ENCODE measurements around the gene RELN. TPM values are rescaled to one million over a fixed set of nuclear protein-coding genes. Genes with fewer than 3 reads are reported as not detected.

Gene RELN
- total RNA-seq, 5 donors from 2014 or later (not counting 1 experiment from before 2014, with no cell fraction given) = 0.20 to 0.50 (median 0.41) TPM; not detected in 2

GRCh38 chr7:104011829-104012228, 22.4 kb upstream of the RELN start:
- no peak overlapping the region for H3K27ac ChIP-seq (ENCODE audit: low read length)
- H3K4me1 ChIP-seq (ENCODE audit: control insufficient read depth in 1 of 2, extremely low read depth in 1 of 2, insufficient read depth in 2 of 2, low read length in 2 of 2) = no peaks in the 10 kb centered on the region
- ATAC-seq (replicated peaks in 1 of 4) (no peak), DNase-seq (no peak)
- peaks cover 0 to 3% of the 10 kb centered on the region in 2 experiments for H3K27me3 ChIP-seq (replicated peaks in 1 of 2; ENCODE audit: control insufficient read depth in 2 of 2, extremely low read depth in 1 of 2, insufficient read depth in 2 of 2, low read length in 1 of 2)
- Mint-ChIP-seq H3K27me3 (peaks cover 11 to 16% of the 10 kb centered on the region in 2 donors), H3K4me3 (no peak overlapping the region), H3K36me3 (no peaks in the 10 kb centered on the region), H3K27ac (no peak overlapping the region), H3K4me1 (no peaks in the 10 kb centered on the region), H3K9me3 (no peaks in the 10 kb centered on the region)
- ChIA-PET POLR2A (no interaction called here), CTCF (no interaction called here)
- H3K36me3 ChIP-seq (ENCODE audit: control insufficient read depth in 2 of 2, extremely low read depth in 1 of 2, insufficient read depth in 1 of 2, low read length in 1 of 2) = no peaks in the 10 kb centered on the region
- no peak overlapping the region for H3K4me3 ChIP-seq (ENCODE audit: control insufficient read depth in 1 of 2, extremely low read depth in 1 of 2, low read length in 1 of 2)
- WGBS (ENCODE audit: insufficient coverage) = 83% methylated on average over 1 of the region's 2 CpGs
- no peaks in the 10 kb centered on the region for H3K9me3 ChIP-seq

- Mint-ChIP-seq H3K9me3 (no peaks in the 10 kb centered on the region), H3K4me1 (no peaks in the 10 kb centered on the region), H3K27me3 (peaks cover 10 to 16% of the 10 kb centered on the region in 2 donors), H3K4me3 (no peak overlapping the region), H3K27ac (no peak overlapping the region), H3K36me3 (no peaks in the 10 kb centered on the region)
- H3K4me3 ChIP-seq (ENCODE audit: control insufficient read depth in 1 of 2, extremely low read depth in 1 of 2, low read length in 1 of 2) = no peak overlapping the region
- ChIA-PET CTCF (no interaction called here), POLR2A (no interaction called here)
- no peak overlapping the region for H3K27ac ChIP-seq (ENCODE audit: low read length)
- no peaks in the 10 kb centered on the region for H3K36me3 ChIP-seq (ENCODE audit: control insufficient read depth in 2 of 2, extremely low read depth in 1 of 2, insufficient read depth in 1 of 2, low read length in 1 of 2)
- H3K9me3 ChIP-seq = no peaks in the 10 kb centered on the region
- DNase-seq (no peak), ATAC-seq (replicated peaks in 1 of 4) (no peak)
- WGBS (ENCODE audit: insufficient coverage) = no CpG with 5 or more reads among the region's 5 CpGs
- H3K27me3 ChIP-seq (replicated peaks in 1 of 2; ENCODE audit: control insufficient read depth in 2 of 2, extremely low read depth in 1 of 2, insufficient read depth in 2 of 2, low read length in 1 of 2) = peaks cover 0 to 3% of the 10 kb centered on the region in 2 experiments
- no peaks in the 10 kb centered on the region for H3K4me1 ChIP-seq (ENCODE audit: control insufficient read depth in 1 of 2, extremely low read depth in 1 of 2, insufficient read depth in 2 of 2, low read length in 2 of 2)
These were observed 20.8 kb upstream of the RELN start for GRCh38 chr7:104010052-104010909.

- H3K9me3 Mint-ChIP-seq = no peaks in the 10 kb centered on the region
- ChIA-PET CTCF (no interaction called here), POLR2A (no interaction called here)
- Histone ChIP-seq H3K4me1 (ENCODE audit: control insufficient read depth in 1 of 2, extremely low read depth in 1 of 2, insufficient read depth in 2 of 2, low read length in 2 of 2) (no peaks in the 10 kb centered on the region), H3K27ac (ENCODE audit: low read length) (no peak overlapping the region), H3K27me3 (replicated peaks in 1 of 2; ENCODE audit: control insufficient read depth in 2 of 2, extremely low read depth in 1 of 2, insufficient read depth in 2 of 2, low read length in 1 of 2) (peaks cover 0 to 3% of the 10 kb centered on the region in 2 experiments), H3K9me3 (no peaks in the 10 kb centered on the region), H3K36me3 (ENCODE audit: control insufficient read depth in 2 of 2, extremely low read depth in 1 of 2, insufficient read depth in 1 of 2, low read length in 1 of 2) (no peaks in the 10 kb centered on the region), H3K4me3 (ENCODE audit: control insufficient read depth in 1 of 2, extremely low read depth in 1 of 2, low read length in 1 of 2) (no peak overlapping the region)
- H3K27ac Mint-ChIP-seq = no peak overlapping the region
- no peak overlapping the region for H3K4me3 Mint-ChIP-seq
- H3K36me3 Mint-ChIP-seq = no peaks in the 10 kb centered on the region
- H3K4me1 Mint-ChIP-seq = no peaks in the 10 kb centered on the region
- peaks cover 10 to 19% of the 10 kb centered on the region in 2 donors for H3K27me3 Mint-ChIP-seq
- DNase-seq (no peak), ATAC-seq (replicated peaks in 1 of 4) (no peak)
- WGBS (ENCODE audit: insufficient coverage) = no CpG with 5 or more reads among the region's 4 CpGs
These were observed 18.6 kb upstream of the RELN start for GRCh38 chr7:104008107-104008506.

GRCh38 chr7:104007614-104008013, 18.2 kb upstream of the RELN start:
- WGBS (ENCODE audit: insufficient coverage) = no CpG with 5 or more reads among the region's 3 CpGs
- H3K36me3 Mint-ChIP-seq = no peaks in the 10 kb centered on the region
- Histone ChIP-seq H3K4me3 (ENCODE audit: control insufficient read depth in 1 of 2, extremely low read depth in 1 of 2, low read length in 1 of 2) (no peak overlapping the region), H3K4me1 (ENCODE audit: control insufficient read depth in 1 of 2, extremely low read depth in 1 of 2, insufficient read depth in 2 of 2, low read length in 2 of 2) (no peaks in the 10 kb centered on the region), H3K36me3 (ENCODE audit: control insufficient read depth in 2 of 2, extremely low read depth in 1 of 2, insufficient read depth in 1 of 2, low read length in 1 of 2) (no peaks in the 10 kb centered on the region), H3K9me3 (no peaks in the 10 kb centered on the region), H3K27ac (ENCODE audit: low read length) (no peak overlapping the region), H3K27me3 (replicated peaks in 1 of 2; ENCODE audit: control insufficient read depth in 2 of 2, extremely low read depth in 1 of 2, insufficient read depth in 2 of 2, low read length in 1 of 2) (peaks cover 0 to 3% of the 10 kb centered on the region in 2 experiments)
- no peaks in the 10 kb centered on the region for H3K9me3 Mint-ChIP-seq
- ATAC-seq (replicated peaks in 1 of 4) (no peak), DNase-seq (no peak)
- CTCF ChIA-PET = no interaction called here
- H3K4me1 Mint-ChIP-seq = no peaks in the 10 kb centered on the region
- POLR2A ChIA-PET = no interaction called here
- peaks cover 10 to 22% of the 10 kb centered on the region in 2 donors for H3K27me3 Mint-ChIP-seq
- no peak overlapping the region for H3K4me3 Mint-ChIP-seq
- no peak overlapping the region for H3K27ac Mint-ChIP-seq

GRCh38 chr7:104005197-104005596, 15.7 kb upstream of the RELN start:
- 100% methylated on average over 1 of the region's 4 CpGs for WGBS (ENCODE audit: insufficient coverage)

GRCh38 chr7:103996639-103997038, 7.2 kb upstream of the RELN start:
- CTCF ChIA-PET = no interaction called here
- Mint-ChIP-seq H3K4me3 (no peak overlapping the region), H3K36me3 (no peaks in the 10 kb centered on the region), H3K9me3 (no peaks in the 10 kb centered on the region), H3K4me1 (no peaks in the 10 kb centered on the region), H3K27ac (no peak overlapping the region), H3K27me3 (peaks cover 11% of the 10 kb centered on the region in 2 donors)
- Histone ChIP-seq H3K4me1 (ENCODE audit: control insufficient read depth in 1 of 2, extremely low read depth in 1 of 2, insufficient read depth in 2 of 2, low read length in 2 of 2) (no peaks in the 10 kb centered on the region), H3K36me3 (ENCODE audit: control insufficient read depth in 2 of 2, extremely low read depth in 1 of 2, insufficient read depth in 1 of 2, low read length in 1 of 2) (no peaks in the 10 kb centered on the region), H3K27me3 (replicated peaks in 1 of 2; ENCODE audit: control insufficient read depth in 2 of 2, extremely low read depth in 1 of 2, insufficient read depth in 2 of 2, low read length in 1 of 2) (peaks cover 0 to 9% of the 10 kb centered on the region in 2 experiments), H3K27ac (ENCODE audit: low read length) (no peak overlapping the region), H3K9me3 (no peaks in the 10 kb centered on the region), H3K4me3 (ENCODE audit: control insufficient read depth in 1 of 2, extremely low read depth in 1 of 2, low read length in 1 of 2) (no peak overlapping the region)
- no peak for ATAC-seq (replicated peaks in 1 of 4)
- POLR2A ChIA-PET = no interaction called here
- no peak for DNase-seq
- no CpG with 5 or more reads among the region's 2 CpGs for WGBS (ENCODE audit: insufficient coverage)

More at GRCh38 chr7:104005197-104005596, 15.7 kb upstream of the RELN start:
- Mint-ChIP-seq H3K27ac (no peak overlapping the region), H3K27me3 (peaks cover 10 to 11% of the 10 kb centered on the region in 2 donors), H3K9me3 (no peaks in the 10 kb centered on the region), H3K4me3 (no peak overlapping the region), H3K4me1 (no peaks in the 10 kb centered on the region), H3K36me3 (no peaks in the 10 kb centered on the region)
- ATAC-seq (replicated peaks in 1 of 4) (no peak), DNase-seq (no peak)
- ChIA-PET POLR2A (no interaction called here), CTCF (no interaction called here)
- Histone ChIP-seq H3K9me3 (no peaks in the 10 kb centered on the region), H3K27me3 (replicated peaks in 1 of 2; ENCODE audit: control insufficient read depth in 2 of 2, extremely low read depth in 1 of 2, insufficient read depth in 2 of 2, low read length in 1 of 2) (peaks cover 0 to 5% of the 10 kb centered on the region in 2 experiments), H3K27ac (ENCODE audit: low read length) (no peak overlapping the region), H3K4me3 (ENCODE audit: control insufficient read depth in 1 of 2, extremely low read depth in 1 of 2, low read length in 1 of 2) (no peak overlapping the region), H3K36me3 (ENCODE audit: control insufficient read depth in 2 of 2, extremely low read depth in 1 of 2, insufficient read depth in 1 of 2, low read length in 1 of 2) (no peaks in the 10 kb centered on the region), H3K4me1 (ENCODE audit: control insufficient read depth in 1 of 2, extremely low read depth in 1 of 2, insufficient read depth in 2 of 2, low read length in 2 of 2) (no peaks in the 10 kb centered on the region)
